H1 (cell line): ENCODE data around the gene COG3. TPM values are rescaled to one million over a fixed set of nuclear protein-coding genes. Genes with fewer than 3 reads are reported as not detected.

ENCODE experiments used
- CTCF ChIA-PET: fragments of 300-600 bp; sonication (Branson Sonifier 250); formaldehyde crosslinking; loops from one replicate; lab custom pipeline; 2021; ENCODE audit not compliant: partially characterized antibody; lab: Charles Lee
- POLR2A ChIA-PET: fragments of 300-600 bp; sonication (Branson Sonifier 250); formaldehyde crosslinking; loops from one replicate; lab custom pipeline; 2021; ENCODE audit warnings: inconsistent platforms; ENCODE audit not compliant: partially characterized antibody; lab: Charles Lee
- DNase-seq, 2 experiments: peaks; one replicate each; pipeline versions ENCODE4 v3.0.0 to v3.0.0-alpha.2; 2010 to 2022; ENCODE audit warnings: low spot score in 2 of 2, low read depth in 1 of 2, mixed read lengths in 1 of 2
- FAIRE-seq: peaks from 2 replicates; lab custom pipeline; 2011; peaks lifted over from hg19 to GRCh38; lab: Jason Lieb, UNC
- H2AFZ ChIP-seq: 2 replicates; pipeline ENCODE4 v1.8.1; 2012; ENCODE audit warnings: low read length, inconsistent platforms
- H2AK5ac ChIP-seq: 2 replicates; pipeline ENCODE4 v1.6.1; 2013; ENCODE audit warnings: low read depth, low read length
- H2BK120ac ChIP-seq: replicated peaks from 2 replicates; pipeline ENCODE3; 2013; ENCODE audit warnings: low read depth, low read length, inconsistent platforms
- H2BK12ac ChIP-seq: 2 replicates; pipeline ENCODE4 v1.6.1; 2013; ENCODE audit warnings: low read depth, low read length
- H2BK15ac ChIP-seq: 2 replicates; pipeline ENCODE4 v1.6.1; 2013; ENCODE audit warnings: low read length
- H2BK20ac ChIP-seq: 2 replicates; pipeline ENCODE4 v1.6.1; 2013; ENCODE audit warnings: low read length
- H2BK5ac ChIP-seq: 2 replicates; pipeline ENCODE4 v1.6.1; 2013; ENCODE audit warnings: low read depth, low read length
- H3K14ac ChIP-seq: 2 replicates; pipeline ENCODE4 v1.6.1; 2013; ENCODE audit warnings: inconsistent platforms; ENCODE audit not compliant: insufficient read length
- H3K18ac ChIP-seq: 2 replicates; pipeline ENCODE4 v1.6.1; 2013; ENCODE audit warnings: low read length; ENCODE audit errors: extremely low read depth
- H3K23ac ChIP-seq: 2 replicates; pipeline ENCODE4 v1.6.1; 2013; ENCODE audit warnings: inconsistent platforms; ENCODE audit not compliant: insufficient read length
- H3K23me2 ChIP-seq: 2 replicates; pipeline ENCODE4 v1.6.1; 2013; ENCODE audit warnings: low read depth, low read length
- H3K27ac ChIP-seq: 2 replicates; pipeline ENCODE4 v1.6.1; 2011; ENCODE audit warnings: low read depth, low read length, inconsistent platforms
- H3K27me3 ChIP-seq, 4 experiments: replicated peaks in 1 of 4; 1 replicate in 1 of 4; 2 replicates in 3 of 4; pipeline versions ENCODE4 v1.6.1 to v1.8.1; 2011 to 2013; ENCODE audit warnings: low read length in 3 of 4, mild to moderate bottlenecking in 3 of 4, inconsistent platforms in 2 of 4, mixed read lengths in 2 of 4, moderate library complexity in 1 of 4; ENCODE audit not compliant: control insufficient read depth in 3 of 4, insufficient read depth in 3 of 4; ENCODE audit errors: extremely low read depth in 1 of 4
- H3K36me3 ChIP-seq, 4 experiments: 2 replicates each; pipeline versions ENCODE4 v1.6.1 to v1.8.1; 2011 to 2013; ENCODE audit warnings: mild to moderate bottlenecking in 4 of 4, low read length in 3 of 4, moderate library complexity in 2 of 4, control low read depth in 1 of 4, inconsistent platforms in 1 of 4; ENCODE audit not compliant: insufficient read depth in 4 of 4, control insufficient read depth in 2 of 4
- H3K4ac ChIP-seq: replicated peaks from 2 replicates; pipeline ENCODE3; 2013; ENCODE audit warnings: low read length, low read depth, mixed read lengths, inconsistent platforms; ENCODE audit not compliant: insufficient read length
- H3K4me1 ChIP-seq, 4 experiments: replicated peaks in 1 of 4; 1 replicate in 1 of 4; 2 replicates in 3 of 4; pipeline versions ENCODE4 v1.6.1 to v1.8.1; 2011 to 2013; ENCODE audit warnings: low read length in 3 of 4, inconsistent platforms in 2 of 4, mixed read lengths in 1 of 4; ENCODE audit not compliant: insufficient read depth in 4 of 4, control insufficient read depth in 3 of 4
- H3K4me2 ChIP-seq, 2 experiments: 2 replicates each; pipeline versions ENCODE4 v1.6.1 to v1.8.1; 2011 to 2013; ENCODE audit warnings: low read depth in 2 of 2, low read length in 2 of 2, control low read depth in 1 of 2, inconsistent platforms in 1 of 2, mild to moderate bottlenecking in 1 of 2; ENCODE audit not compliant: insufficient read depth in 1 of 2
- H3K4me3 ChIP-seq, 4 experiments: fragments of 200-600, 300-600 bp in 1 of 4; sonication (generic), shearing (Covaris generic), sonication (Bioruptor Twin) in 1 of 4; 2 replicates each; pipeline versions ENCODE4 v1.5.1 to v1.8.1; 2011 to 2016; ENCODE audit warnings: low read length in 4 of 4, low read depth in 3 of 4, control low read depth in 2 of 4, inconsistent platforms in 2 of 4, mild to moderate bottlenecking in 2 of 4, mixed read lengths in 1 of 4, moderate library complexity in 1 of 4; ENCODE audit not compliant: insufficient read depth in 2 of 4; ENCODE audit errors: extremely low read depth in 1 of 4
- H3K56ac ChIP-seq: replicated peaks from 2 replicates; pipeline ENCODE3; 2013; ENCODE audit warnings: low read depth, mild to moderate bottlenecking, mixed read lengths, low read length, inconsistent platforms; ENCODE audit not compliant: insufficient read length
- H3K79me1 ChIP-seq: 2 replicates; pipeline ENCODE4 v1.6.1; 2013; ENCODE audit warnings: low read depth, low read length, control low read depth
- H3K79me2 ChIP-seq, 2 experiments: 2 replicates each; pipeline versions ENCODE4 v1.6.1 to v1.8.1; 2012 to 2013; ENCODE audit warnings: low read length in 2 of 2, mild to moderate bottlenecking in 2 of 2, inconsistent platforms in 1 of 2; ENCODE audit not compliant: insufficient read depth in 2 of 2, control insufficient read depth in 1 of 2
- H3K9ac ChIP-seq, 4 experiments: replicated peaks in 1 of 4; 1 replicate in 1 of 4; 2 replicates in 3 of 4; pipeline versions ENCODE4 v1.6.1 to v1.8.1; 2011 to 2013; ENCODE audit warnings: low read depth in 3 of 4, low read length in 3 of 4, control low read depth in 2 of 4, mild to moderate bottlenecking in 2 of 4, moderate library complexity in 2 of 4, inconsistent platforms in 1 of 4; ENCODE audit errors: extremely low read depth in 1 of 4
- H3K9me3 ChIP-seq, 2 experiments: 2 replicates each; pipeline versions ENCODE4 v1.6.1 to v1.8.1; 2012 to 2013; ENCODE audit warnings: mild to moderate bottlenecking in 2 of 2, moderate library complexity in 2 of 2, control low read depth in 1 of 2, inconsistent platforms in 1 of 2, low read depth in 1 of 2, low read length in 1 of 2, mixed read lengths in 1 of 2; ENCODE audit not compliant: insufficient read depth in 2 of 2
- H4K20me1 ChIP-seq, 2 experiments: replicated peaks in 1 of 2; 2 replicates each; pipeline versions ENCODE3 to v1.8.1; 2011 to 2013; ENCODE audit warnings: inconsistent platforms in 2 of 2, low read length in 2 of 2, mild to moderate bottlenecking in 1 of 2; ENCODE audit not compliant: insufficient read depth in 2 of 2, control insufficient read depth in 1 of 2
- H4K5ac ChIP-seq: 2 replicates; pipeline ENCODE4 v1.6.1; 2013; ENCODE audit warnings: low read length, low read depth, mixed read lengths, inconsistent platforms; ENCODE audit not compliant: insufficient read length
- H4K8ac ChIP-seq: 2 replicates; pipeline ENCODE4 v1.8.0; 2013; ENCODE audit warnings: mild to moderate bottlenecking, moderate library complexity, low read length, inconsistent platforms; ENCODE audit not compliant: insufficient read depth; ENCODE audit errors: extremely low read depth
- H4K91ac ChIP-seq: replicated peaks from 2 replicates; pipeline ENCODE3; 2013; ENCODE audit warnings: low read length, mixed read lengths, inconsistent platforms; ENCODE audit not compliant: insufficient read length
- ASH2L ChIP-seq: fragments of 200-600, 300-600 bp; sonication (generic); IDR thresholded peaks from one replicate; pipeline ENCODE4 v1.7.1; 2017; ENCODE audit warnings: low read length
- EGR1 ChIP-seq: IDR thresholded peaks from 2 replicates; pipeline ENCODE4 v1.6.1; 2011; ENCODE audit warnings: low read depth, low read length, borderline replicate concordance
- FOSL1 ChIP-seq: IDR thresholded peaks from 2 replicates; pipeline ENCODE4 v1.6.1; 2011; ENCODE audit warnings: mild to moderate bottlenecking, low read depth, low read length, moderate library complexity; ENCODE audit not compliant: insufficient read depth
- NANOG ChIP-seq: IDR thresholded peaks from 2 replicates; pipeline ENCODE4 v1.6.1; 2011; ENCODE audit warnings: low read length, low read depth, mild to moderate bottlenecking, inconsistent platforms; ENCODE audit not compliant: insufficient read depth, poor library complexity, severe bottlenecking
- RNF2 ChIP-seq: fragments of 200-900, 300-1000 bp; sonication (generic); IDR thresholded peaks from 2 replicates; pipeline ENCODE4 v1.7.1; 2016; ENCODE audit warnings: borderline replicate concordance, low read depth, mild to moderate bottlenecking, antibody characterized with exemption, low read length; ENCODE audit not compliant: poor library complexity, severe bottlenecking; ENCODE audit errors: missing control alignments
- WGBS, 2 experiments: shearing (Covaris generic) in 1 of 2; methylation state at CpG; one replicate each; pipeline versions ENCODE4 v1.1.6 to v1.1.7; 2013 to 2015; ENCODE audit warnings: low lambda C conversion rate in 2 of 2, mixed read lengths in 2 of 2, inconsistent platforms in 1 of 2, low coverage in 1 of 2, missing lambda C conversion rate in 1 of 2; ENCODE audit not compliant: insufficient replicate concordance in 2 of 2, insufficient coverage in 1 of 2, insufficient read length in 1 of 2; ENCODE audit errors: extremely low coverage in 1 of 2, missing lambda C conversion rate in 1 of 2; 5-methylcytosine and 5-hydroxymethylcytosine counted together
- polyA plus RNA-seq, 7 experiments: library from polyadenylated mRNA; depleted of rRNA in 3 of 7; stranded (reverse) in 5 of 7; unstranded in 2 of 7; fragments of >200 nt in 5 of 7; fragments of 200-250 nt in 2 of 7; gene quantifications; 1 replicate in 5 of 7; 2 replicates in 1 of 7; 4 replicates in 1 of 7; pipeline versions ENCODE4 v1.2.1 to v1.2.3, GENCODE V29; 2011 to 2013; ENCODE audit warnings: missing spikeins in 2 of 7, mixed read lengths in 2 of 7
- total RNA-seq: library from RNA; stranded (reverse); fragmentation: NEBNext Ultra II Directional; extraction: Animal tissue kit (Norgen Biotek cat#: 25700); gene quantifications from 2 replicates; pipeline ENCODE4 v1.2.1, GENCODE V29; 2021

Gene COG3
- total and polyA plus RNA-seq, 2 of the 8 experiments (the other 6 are each of a cell fraction or from before 2014, with no cell fraction given), result 12.7 to 13.5 TPM

DNA sequence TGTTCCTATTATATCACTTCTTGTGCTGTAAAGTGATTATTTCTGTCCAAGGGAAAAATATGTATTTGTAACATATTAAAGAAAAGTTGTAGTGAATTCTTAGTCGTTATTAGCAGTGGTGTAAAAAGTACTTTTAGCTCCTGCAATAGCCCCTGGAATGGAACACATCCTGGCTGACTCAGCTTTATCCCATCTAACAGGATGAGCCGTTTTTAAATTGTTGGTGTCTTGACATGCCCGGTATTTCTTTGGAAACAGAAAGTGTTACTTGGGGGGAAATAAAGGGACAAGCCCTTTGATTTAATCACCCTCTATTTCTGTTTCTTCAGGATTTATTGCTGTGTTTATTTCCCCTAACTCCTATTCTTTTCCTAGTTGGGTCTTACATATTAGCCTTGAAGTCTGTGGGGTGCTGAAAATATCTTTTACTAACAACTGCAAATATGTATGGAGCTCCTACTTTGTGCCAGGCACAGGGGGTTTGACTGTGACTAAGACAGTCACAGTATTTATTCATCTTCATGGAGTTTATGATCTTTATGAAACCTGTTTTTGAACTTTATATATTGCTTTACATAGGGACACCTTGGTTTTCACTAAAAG, 17.9 kb downstream of the COG3 start:
- 91% methylated on average over 3 of the region's 3 CpGs; no CpG with 5 or more reads in 1 of the 2 experiments for WGBS, 2 experiments
- ChIA-PET POLR2A (interaction anchor here (1.1 kb wide), 1 partner anchor 112 kb away, joined by 3 read pairs; no protein-coding TSS in a partner anchor), CTCF (interaction anchor here (0.8 to 1.1 kb wide), 4 partner anchors 8 to 21 kb away, joined by 3 to 5 read pairs (median 3); no protein-coding TSS in a partner anchor)
- Histone ChIP-seq H3K14ac (no peak overlapping the region), H2AK5ac (no peak overlapping the region), H3K36me3 (peaks cover 0 to 35% (median 13%) of the 10 kb centered on the region in 4 experiments; a peak in 6 of 8 replicates), H2BK5ac (no peak overlapping the region), H3K18ac (no peak overlapping the region), H3K9me3 (peaks cover 0 to 2% of the 10 kb centered on the region in 2 experiments; a peak in 1 of 4 replicates), H3K27me3 (no peaks in the 10 kb centered on the region), H2BK15ac (no peak overlapping the region), H3K4me3 (no peak overlapping the region), H4K8ac (no peak overlapping the region), H3K4me1 (no peaks in the 10 kb centered on the region), H4K5ac (no peak overlapping the region), H2AFZ (no peak overlapping the region), H2BK12ac (no peak overlapping the region), H4K91ac (no peak overlapping the region), H3K23ac (no peak overlapping the region), H4K20me1 (no peaks in the 10 kb centered on the region), H2BK120ac (no peak overlapping the region), H3K79me2 (no peaks in the 10 kb centered on the region), H3K23me2 (no peaks in the 10 kb centered on the region), H3K4ac (no peak overlapping the region), H3K79me1 (no peaks in the 10 kb centered on the region), H3K9ac (no peak overlapping the region), H3K27ac (no peak overlapping the region), H3K56ac (no peak overlapping the region), H2BK20ac (no peak overlapping the region), H3K4me2 (no peak overlapping the region)
- DNase-seq (no peak), FAIRE-seq (no peak)
- TF ChIP-seq EGR1, result no peak
- no peak for TF ChIP-seq ASH2L
- no peak for TF ChIP-seq NANOG
- no peak for TF ChIP-seq FOSL1
- no peak for TF ChIP-seq RNF2
